HK-2 (cell line): ENCODE results near the gene ADH4.
"Not testable (repeated sequence)": the region's sequence is repeated elsewhere in the genome, so short reads cannot be mapped to it uniquely, and the experiment has no call there.

Experiments used
- DNase-seq: peaks from one replicate; pipeline ENCODE4 v3.0.0-alpha.2; 2018; ENCODE audit not compliant: unreplicated experiment

Gene ADH4

GRCh38 chr4:99080869-99081268 lies 63.2 kb downstream of the ADH4 start:
- DNase-seq: not testable (repeated sequence)

GRCh38 chr4:99079625-99080295 lies 64.3 kb downstream of the ADH4 start:
- no peak for DNase-seq

GRCh38 chr4:99078931-99079624 lies 65.0 kb downstream of the ADH4 start:
- no peak for DNase-seq

- DNase-seq: no peak
These were observed 65.8 kb downstream of the ADH4 start for GRCh38 chr4:99078336-99078735.

GRCh38 chr4:99077177-99077576 lies 66.9 kb downstream of the ADH4 start:
- DNase-seq: no peak

GRCh38 chr4:99076292-99076976 lies 67.7 kb downstream of the ADH4 start:
- DNase-seq: no peak

GRCh38 chr4:99074816-99075215 lies 69.3 kb downstream of the ADH4 start:
- DNase-seq: no peak
